Nephron progenitor cell (in vitro differentiated cells): Measurements from ENCODE around the gene HMCN1.

Source experiments
- DNase-seq: peaks from one replicate; pipeline ENCODE4 v3.0.0; 2021
- H3K27ac Mint-ChIP-seq: 2 replicates; pipeline ENCODE4 v1.8.0; 2021; ENCODE audit warnings: mild to moderate bottlenecking, moderate library complexity, mixed read lengths
- H3K27me3 Mint-ChIP-seq: 2 replicates; pipeline ENCODE4 v1.8.0; 2021; ENCODE audit warnings: mild to moderate bottlenecking, low read depth, mixed read lengths; ENCODE audit not compliant: poor library complexity
- H3K36me3 Mint-ChIP-seq: 2 replicates; pipeline ENCODE4 v1.8.0; 2021; ENCODE audit warnings: low read depth, mixed read lengths
- H3K4me1 Mint-ChIP-seq: 2 replicates; pipeline ENCODE4 v1.8.0; 2021; ENCODE audit warnings: mixed read lengths
- H3K4me3 Mint-ChIP-seq: 2 replicates; pipeline ENCODE4 v1.8.0; 2021; ENCODE audit warnings: mild to moderate bottlenecking, moderate library complexity, mixed read lengths
- H3K9me3 Mint-ChIP-seq: 2 replicates; pipeline ENCODE4 v1.8.0; 2021; ENCODE audit warnings: mild to moderate bottlenecking, moderate library complexity, mixed read lengths
- CTCF ChIP-seq: fragments of 200-600 bp; sonication (generic); IDR thresholded peaks from 2 replicates; pipeline ENCODE4 v1.5.0; 2021; ENCODE audit warnings: antibody characterized with exemption

The HMCN1 gene

GRCh38 chr1:186042230-186042629 lies 308.0 kb downstream of the HMCN1 start:
- H3K27ac Mint-ChIP-seq: no peak overlapping the region
- no peak for DNase-seq
- no peaks in the 10 kb centered on the region for H3K9me3 Mint-ChIP-seq
- H3K36me3 Mint-ChIP-seq: peaks cover 50% of the 10 kb centered on the region
- TF ChIP-seq CTCF: no peak
- no peaks in the 10 kb centered on the region for H3K4me1 Mint-ChIP-seq
- no peaks in the 10 kb centered on the region for H3K27me3 Mint-ChIP-seq
- H3K4me3 Mint-ChIP-seq: no peak overlapping the region

GRCh38 chr1:186043296-186043695 lies 309.1 kb downstream of the HMCN1 start:
- no peaks in the 10 kb centered on the region for H3K9me3 Mint-ChIP-seq
- H3K4me1 Mint-ChIP-seq: no peaks in the 10 kb centered on the region
- no peaks in the 10 kb centered on the region for H3K27me3 Mint-ChIP-seq
- no peak for TF ChIP-seq CTCF
- no peak overlapping the region for H3K4me3 Mint-ChIP-seq
- no peak for DNase-seq
- no peak overlapping the region for H3K27ac Mint-ChIP-seq
- peaks cover 51% of the 10 kb centered on the region for H3K36me3 Mint-ChIP-seq

- no peak overlapping the region for H3K27ac Mint-ChIP-seq
- TF ChIP-seq CTCF: no peak
- H3K27me3 Mint-ChIP-seq: no peaks in the 10 kb centered on the region
- H3K4me3 Mint-ChIP-seq: no peak overlapping the region
- H3K4me1 Mint-ChIP-seq: no peaks in the 10 kb centered on the region
- DNase-seq: no peak
- peaks cover 50% of the 10 kb centered on the region for H3K36me3 Mint-ChIP-seq
- no peaks in the 10 kb centered on the region for H3K9me3 Mint-ChIP-seq
Measured at GRCh38 chr1:186044079-186044685, 310.0 kb downstream of the HMCN1 start.

GRCh38 chr1:186046437-186047211 lies 312.4 kb downstream of the HMCN1 start:
- H3K36me3 Mint-ChIP-seq: peaks cover 29% of the 10 kb centered on the region
- H3K4me3 Mint-ChIP-seq: no peak overlapping the region
- TF ChIP-seq CTCF: no peak
- DNase-seq: no peak
- H3K27me3 Mint-ChIP-seq: no peaks in the 10 kb centered on the region
- H3K9me3 Mint-ChIP-seq: no peaks in the 10 kb centered on the region
- no peaks in the 10 kb centered on the region for H3K4me1 Mint-ChIP-seq
- no peak overlapping the region for H3K27ac Mint-ChIP-seq

- Mint-ChIP-seq H3K27ac (no peak overlapping the region), H3K4me3 (no peak overlapping the region), H3K36me3 (peaks cover 28% of the 10 kb centered on the region), H3K27me3 (no peaks in the 10 kb centered on the region), H3K9me3 (no peaks in the 10 kb centered on the region), H3K4me1 (no peaks in the 10 kb centered on the region)
- no peak for TF ChIP-seq CTCF
- DNase-seq: no peak
Measured at GRCh38 chr1:186050360-186050759, 316.2 kb downstream of the HMCN1 start.

GRCh38 chr1:186054003-186054402 lies 319.8 kb downstream of the HMCN1 start:
- H3K36me3 Mint-ChIP-seq: peaks cover 25% of the 10 kb centered on the region
- no peak overlapping the region for H3K4me3 Mint-ChIP-seq
- no peaks in the 10 kb centered on the region for H3K9me3 Mint-ChIP-seq
- no peak for DNase-seq
- no peak overlapping the region for H3K27ac Mint-ChIP-seq
- no peak for TF ChIP-seq CTCF
- H3K4me1 Mint-ChIP-seq: no peaks in the 10 kb centered on the region
- H3K27me3 Mint-ChIP-seq: no peaks in the 10 kb centered on the region
